GM23338 (cell line): ENCODE measurements around the gene TXNDC17. TPM values are rescaled to one million over a fixed set of nuclear protein-coding genes. Genes with fewer than 3 reads are reported as not detected.
"Not testable (repeated sequence)": the region's sequence is repeated elsewhere in the genome, so short reads cannot be mapped to it uniquely, and the experiment has no call there.

Experiments used
- ATAC-seq: fragments of 200-7000 bp; cut with Tn5 transposase; 3 replicates; pipeline ENCODE4 v1.9.1; 2020
- DNase-seq: peaks from one replicate; pipeline ENCODE4 v3.0.0-alpha.2; 2015; ENCODE audit warnings: low spot score
- H2AFZ ChIP-seq: fragments of 200-600 bp; sonication (generic); 2 replicates; pipeline ENCODE4 v1.8.0; 2016; ENCODE audit warnings: antibody characterized with exemption, mild to moderate bottlenecking, moderate library complexity
- H3F3A ChIP-seq: fragments of 200-600 bp; sonication (generic); replicated peaks from 2 replicates; pipeline ENCODE4 v1.8.0; 2017; ENCODE audit warnings: antibody characterized with exemption, mixed run types, low read depth
- H3K27ac ChIP-seq: fragments of 200-600 bp; sonication (generic); 2 replicates; pipeline ENCODE4 v1.6.1; 2016; ENCODE audit warnings: low read depth
- H3K27me3 ChIP-seq: fragments of 200-600 bp; sonication (generic); 2 replicates; pipeline ENCODE4 v1.8.0; 2016; ENCODE audit warnings: mild to moderate bottlenecking, mixed run types, moderate library complexity; ENCODE audit not compliant: insufficient read depth
- H3K36me3 ChIP-seq: fragments of 200-600 bp; sonication (generic); 2 replicates; pipeline ENCODE4 v1.8.0; 2016; ENCODE audit warnings: mild to moderate bottlenecking; ENCODE audit not compliant: insufficient read depth
- H3K4me1 ChIP-seq: fragments of 200-600 bp; sonication (generic); 2 replicates; pipeline ENCODE4 v1.8.0; 2016; ENCODE audit warnings: mild to moderate bottlenecking, moderate library complexity; ENCODE audit not compliant: insufficient read depth
- H3K4me2 ChIP-seq: fragments of 200-600 bp; sonication (generic); 2 replicates; pipeline ENCODE4 v1.7.1; 2017; ENCODE audit warnings: mixed run types
- H3K4me3 ChIP-seq: fragments of 200-600 bp; sonication (generic); 2 replicates; pipeline ENCODE4 v1.6.1; 2016; ENCODE audit warnings: mixed run types
- H3K79me2 ChIP-seq: fragments of 200-600 bp; sonication (generic); replicated peaks from 2 replicates; pipeline ENCODE4 v1.8.0; 2017; ENCODE audit warnings: mild to moderate bottlenecking; ENCODE audit not compliant: insufficient read depth
- H3K9me2 ChIP-seq: fragments of 200-600 bp; sonication (generic); 2 replicates; pipeline ENCODE4 v1.8.0; 2017; ENCODE audit not compliant: insufficient read depth
- H4K20me1 ChIP-seq: fragments of 200-600 bp; sonication (generic); replicated peaks from 2 replicates; pipeline ENCODE4 v1.8.0; 2017; ENCODE audit warnings: mild to moderate bottlenecking; ENCODE audit not compliant: insufficient read depth
- H3K27ac Mint-ChIP-seq: 2 replicates; pipeline ENCODE4 v1.8.0; 2020; ENCODE audit warnings: inconsistent platforms, mild to moderate bottlenecking, moderate library complexity, mixed read lengths
- H3K27me3 Mint-ChIP-seq: 3 replicates; pipeline ENCODE4 v1.8.0; 2022; ENCODE audit warnings: low read depth, mild to moderate bottlenecking, moderate library complexity, mixed read lengths, inconsistent platforms; ENCODE audit not compliant: insufficient read depth, poor library complexity
- H3K36me3 Mint-ChIP-seq: 3 replicates; pipeline ENCODE4 v1.8.0; 2021; ENCODE audit warnings: low read depth, mild to moderate bottlenecking, inconsistent platforms, moderate library complexity, mixed read lengths
- H3K4me1 Mint-ChIP-seq: 3 replicates; pipeline ENCODE4 v1.8.0; 2020; ENCODE audit warnings: mild to moderate bottlenecking, inconsistent platforms, mixed read lengths
- H3K4me3 Mint-ChIP-seq: 3 replicates; pipeline ENCODE4 v1.8.0; 2021; ENCODE audit warnings: moderate library complexity, mild to moderate bottlenecking, inconsistent platforms, mixed read lengths
- H3K9me3 Mint-ChIP-seq: 3 replicates; pipeline ENCODE4 v1.8.0; 2020; ENCODE audit warnings: moderate library complexity, mild to moderate bottlenecking, inconsistent platforms, mixed read lengths
- CREB1 ChIP-seq: fragments of 250-450 bp; sonication (Bioruptor Pico); IDR thresholded peaks from 2 replicates; pipeline ENCODE4 v1.5.0; 2020; ENCODE audit warnings: low read depth, mild to moderate bottlenecking, moderate library complexity
- EZH2 ChIP-seq: fragments of 200-600 bp; sonication (generic); IDR thresholded peaks from one replicate; pipeline ENCODE4 v1.8.0; 2017; ENCODE audit warnings: antibody characterized with exemption, mild to moderate bottlenecking, low read depth; ENCODE audit not compliant: unreplicated experiment
- EZH2phosphoT487 ChIP-seq: fragments of 200-600 bp; sonication (generic); IDR thresholded peaks from one replicate; pipeline ENCODE4 v1.8.1; 2018; ENCODE audit warnings: antibody characterized with exemption; ENCODE audit not compliant: unreplicated experiment
- JUNB ChIP-seq: IDR thresholded peaks from one replicate; pipeline ENCODE4 v1.6.1; 2016; ENCODE audit warnings: antibody characterized with exemption; ENCODE audit not compliant: unreplicated experiment
- POLR2AphosphoS5 ChIP-seq: IDR thresholded peaks from 2 replicates; pipeline ENCODE4 v1.6.1; 2016; ENCODE audit warnings: antibody characterized with exemption, low read depth
- polyA plus RNA-seq: library from polyadenylated mRNA; unstranded; fragments of >200 nt; fragmentation: Nextera tagmentation; extraction: Ambion mirVana; gene quantifications from 2 replicates; pipeline ENCODE4 v1.2.1, GENCODE V29; 2016
- total RNA-seq: library from RNA; depleted of rRNA; stranded (reverse); fragments of >200 nt; shearing (Covaris generic); gene quantifications from 2 replicates; pipeline ENCODE4 v1.2.3, GENCODE V29; 2014
- TF ChIP-seq, protein P1 (sequence below), 2 experiments: fragments of 200-600 bp in 1 of 2; sonication (generic) in 1 of 2; conservative IDR thresholded peaks; 2 replicates each; pipeline versions ENCODE4 v1.5.1 to v1.6.1; 2016 to 2017; ENCODE audit warnings: antibody characterized with exemption in 2 of 2, low read depth in 2 of 2, mild to moderate bottlenecking in 2 of 2, moderate library complexity in 1 of 2

Gene TXNDC17
- total and polyA plus RNA-seq, 2 experiments from 2014 or later, result 202 to 887 TPM

DNA sequence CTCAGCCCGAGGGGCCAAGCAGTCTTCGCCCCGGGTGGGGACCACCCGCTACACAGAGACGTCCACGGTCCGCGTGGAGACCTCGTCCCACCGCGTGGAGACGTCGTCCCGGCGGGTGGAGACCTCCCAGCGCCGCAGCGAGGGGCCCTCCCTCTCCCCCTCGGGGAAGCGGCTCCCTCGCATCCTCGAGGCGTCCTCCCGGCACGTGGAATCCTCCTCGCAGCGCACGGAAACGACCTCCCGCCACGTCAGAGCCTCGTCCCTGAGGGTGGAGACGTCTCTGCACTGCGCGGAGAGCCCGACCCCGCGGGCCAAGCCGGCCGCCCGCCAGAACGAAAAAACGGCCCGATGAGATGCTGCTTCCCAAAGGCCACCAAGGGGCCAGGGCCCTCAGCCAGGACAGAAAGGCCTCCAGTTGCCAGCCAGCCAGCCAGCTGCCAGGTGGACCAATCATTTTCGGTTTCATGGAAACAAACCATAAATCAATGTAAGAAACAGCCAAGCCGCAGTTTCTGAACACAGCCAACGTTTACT is 11.1 kb downstream of the TXNDC17 start:
- H2AFZ ChIP-seq, result peak overlapping the region; percentile 63; the same call in 1 of the 2 replicates
- peaks cover 22% of the 10 kb centered on the region for H4K20me1 ChIP-seq
- H3K9me3 Mint-ChIP-seq, result no peaks in the 10 kb centered on the region
- peaks cover 10% of the 10 kb centered on the region; the same call in 2 of the 3 replicates for H3K36me3 Mint-ChIP-seq
- H3K36me3 ChIP-seq, result peaks cover 10% of the 10 kb centered on the region
- no peak for ATAC-seq
- H3K9me2 ChIP-seq, result no peaks in the 10 kb centered on the region
- TF ChIP-seq JUNB, result no peak
- TF ChIP-seq POLR2AphosphoS5, result no peak
- 0 out of 2 replicates have a peak, but pooled peaks have one; percentile 18 for TF ChIP-seq CREB1 (CRISPR knock-in tag)
- TF ChIP-seq, protein P1, sequence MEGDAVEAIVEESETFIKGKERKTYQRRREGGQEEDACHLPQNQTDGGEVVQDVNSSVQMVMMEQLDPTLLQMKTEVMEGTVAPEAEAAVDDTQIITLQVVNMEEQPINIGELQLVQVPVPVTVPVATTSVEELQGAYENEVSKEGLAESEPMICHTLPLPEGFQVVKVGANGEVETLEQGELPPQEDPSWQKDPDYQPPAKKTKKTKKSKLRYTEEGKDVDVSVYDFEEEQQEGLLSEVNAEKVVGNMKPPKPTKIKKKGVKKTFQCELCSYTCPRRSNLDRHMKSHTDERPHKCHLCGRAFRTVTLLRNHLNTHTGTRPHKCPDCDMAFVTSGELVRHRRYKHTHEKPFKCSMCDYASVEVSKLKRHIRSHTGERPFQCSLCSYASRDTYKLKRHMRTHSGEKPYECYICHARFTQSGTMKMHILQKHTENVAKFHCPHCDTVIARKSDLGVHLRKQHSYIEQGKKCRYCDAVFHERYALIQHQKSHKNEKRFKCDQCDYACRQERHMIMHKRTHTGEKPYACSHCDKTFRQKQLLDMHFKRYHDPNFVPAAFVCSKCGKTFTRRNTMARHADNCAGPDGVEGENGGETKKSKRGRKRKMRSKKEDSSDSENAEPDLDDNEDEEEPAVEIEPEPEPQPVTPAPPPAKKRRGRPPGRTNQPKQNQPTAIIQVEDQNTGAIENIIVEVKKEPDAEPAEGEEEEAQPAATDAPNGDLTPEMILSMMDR (conservative IDR thresholded peaks at IDR 0.05; ENCODE audit: low read depth in 2 of 2), result no peak
- H3K4me1 ChIP-seq, result peaks cover 21% of the 10 kb centered on the region
- H3K4me3 ChIP-seq, result peak overlapping the region; percentile 99
- peaks cover 48% of the 10 kb centered on the region for H3K4me1 Mint-ChIP-seq
- H3K27me3 Mint-ChIP-seq, result peaks cover 31% of the 10 kb centered on the region
- peaks cover 49% of the 10 kb centered on the region for H3K27me3 ChIP-seq
- no peak overlapping the region for H3K27ac Mint-ChIP-seq
- peak; percentile 39 for DNase-seq
- peak overlapping the region; percentile 76 for H3K4me2 ChIP-seq
- H3F3A ChIP-seq, result peaks cover 15% of the 10 kb centered on the region
- no peak overlapping the region for H3K27ac ChIP-seq
- H3K79me2 ChIP-seq, result peaks cover 35% of the 10 kb centered on the region
- H3K4me3 Mint-ChIP-seq, result peak overlapping the region; percentile 19

DNA sequence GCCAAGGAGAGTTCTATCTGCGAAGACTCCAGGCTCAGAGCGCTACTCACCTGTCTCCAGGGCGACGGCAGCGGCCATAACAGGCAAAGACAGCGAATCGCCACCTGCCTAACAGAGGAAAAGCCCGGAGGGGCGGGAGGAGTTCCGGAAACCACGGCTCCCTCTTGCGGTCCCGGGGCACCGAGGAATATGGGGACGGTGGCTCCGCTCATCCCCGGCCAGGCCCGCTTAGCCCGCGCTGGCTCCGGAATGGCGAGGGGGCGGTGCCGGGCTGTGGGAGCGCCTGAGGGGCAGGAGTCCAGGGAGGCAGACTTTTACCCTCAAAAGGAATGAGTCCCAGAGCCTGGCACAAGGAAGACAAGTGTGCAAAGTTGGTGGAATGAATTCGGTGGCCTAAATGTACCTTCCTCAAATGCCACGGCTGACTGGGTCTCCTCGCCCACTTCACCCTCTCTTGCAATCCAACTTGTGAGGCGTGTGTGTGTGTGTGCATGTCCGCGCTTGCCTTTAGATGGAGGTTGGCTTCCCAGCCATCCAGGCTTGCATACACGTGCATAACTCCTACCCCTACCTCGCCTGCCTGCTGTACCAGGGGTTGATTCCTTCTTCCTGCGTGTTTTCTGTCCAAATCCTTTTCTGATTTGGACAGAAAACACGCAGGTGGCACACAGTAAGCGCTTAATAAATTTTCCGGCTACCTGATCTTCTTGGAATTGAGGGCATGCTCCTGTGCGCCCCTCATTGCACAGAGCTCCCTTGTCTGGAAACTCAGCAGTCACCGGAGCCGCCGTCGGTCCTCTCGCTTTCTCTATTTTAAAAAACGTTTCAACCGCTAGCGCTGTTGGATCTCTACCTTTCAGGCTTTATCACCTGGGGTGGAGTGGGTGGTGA is 14.2 kb downstream of the TXNDC17 start:
- H3K36me3 Mint-ChIP-seq, result no peaks in the 10 kb centered on the region; the same call in 2 of the 3 replicates
- no peaks in the 10 kb centered on the region; the same call in 2 of the 3 replicates for H3K9me3 Mint-ChIP-seq
- H3K27ac Mint-ChIP-seq, result no peak overlapping the region
- Histone ChIP-seq H3K4me2 (peak overlapping the region; percentile 91), H3F3A (peaks cover 15% of the 10 kb centered on the region), H4K20me1 (peaks cover 2% of the 10 kb centered on the region; the same call in 1 of the 2 replicates), H3K4me1 (peaks cover 21% of the 10 kb centered on the region), H3K27me3 (peaks cover 64% of the 10 kb centered on the region), H3K9me2 (no peaks in the 10 kb centered on the region), H3K36me3 (no peaks in the 10 kb centered on the region), H2AFZ (peak overlapping the region; percentile 72), H3K27ac (no peak overlapping the region), H3K4me3 (peak overlapping the region; percentile 67), H3K79me2 (peaks cover 7% of the 10 kb centered on the region)
- no peak for TF ChIP-seq EZH2phosphoT487
- peak; percentile 53 for TF ChIP-seq EZH2
- no peak for TF ChIP-seq JUNB
- TF ChIP-seq, protein P1 (conservative IDR thresholded peaks at IDR 0.05; ENCODE audit: low read depth in 2 of 2), result peak; percentile 22 to 42; a peak in 3 of 4 replicates
- ATAC-seq (peak; percentile 32), DNase-seq (peak; percentile 93)
- H3K27me3 Mint-ChIP-seq, result peaks cover 44% of the 10 kb centered on the region
- H3K4me3 Mint-ChIP-seq, result peak overlapping the region; percentile 81
- peaks cover 42% of the 10 kb centered on the region for H3K4me1 Mint-ChIP-seq

DNA sequence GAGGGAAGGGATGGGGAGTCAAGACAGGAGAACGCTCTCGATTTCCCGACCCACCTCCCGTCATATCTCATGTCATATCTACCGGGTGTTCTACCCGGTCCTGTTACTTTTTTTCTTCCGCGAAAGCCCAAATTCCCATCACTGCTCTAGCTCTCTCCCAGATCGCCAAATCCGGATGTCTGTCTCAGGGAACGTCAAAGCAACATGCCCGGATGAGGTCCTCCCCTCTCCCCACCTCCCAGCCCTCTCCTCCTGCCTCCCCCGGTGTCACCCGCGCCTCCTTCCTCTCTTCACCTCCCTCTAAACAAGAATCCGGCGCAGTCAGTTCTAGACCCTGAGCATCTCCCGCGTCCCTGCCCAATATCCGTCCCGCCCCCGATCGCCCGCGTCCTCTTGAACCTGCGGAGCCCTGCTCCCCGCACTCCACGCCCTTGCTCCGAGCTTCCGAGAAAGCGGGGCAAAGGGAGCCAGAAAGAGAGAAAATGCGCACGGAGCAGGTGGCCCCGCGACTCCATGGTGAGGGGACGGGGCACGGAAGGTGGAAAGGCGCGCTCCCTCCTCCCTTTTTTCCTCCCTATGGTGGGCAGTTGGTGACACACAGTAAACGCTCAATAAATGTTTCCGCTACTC is 15.0 kb downstream of the TXNDC17 start:
- not testable (repeated sequence) for H3K36me3 ChIP-seq, DNase-seq, H3K27ac Mint-ChIP-seq, H4K20me1 ChIP-seq, H2AFZ ChIP-seq, H3K36me3 Mint-ChIP-seq, H3K9me3 Mint-ChIP-seq, H3K27ac ChIP-seq, H3K9me2 ChIP-seq, H3K79me2 ChIP-seq
- peaks cover 36% of the 10 kb centered on the region for H3K4me1 Mint-ChIP-seq
- peak; percentile 8 for ATAC-seq
- peaks cover 44% of the 10 kb centered on the region for H3K27me3 Mint-ChIP-seq
- peak overlapping the region; percentile 67 for H3K4me3 ChIP-seq
- H3F3A ChIP-seq, result peaks cover 15% of the 10 kb centered on the region
- H3K27me3 ChIP-seq, result peaks cover 64% of the 10 kb centered on the region
- H3K4me2 ChIP-seq, result peak overlapping the region; percentile 91
- peak overlapping the region; percentile 81 for H3K4me3 Mint-ChIP-seq
- H3K4me1 ChIP-seq, result peaks cover 18% of the 10 kb centered on the region
